Ascending aorta (tissue), 2 donors: ENCODE data around the gene PLA2G4E. TPM values are rescaled to one million over a fixed set of nuclear protein-coding genes. Genes with fewer than 3 reads are reported as not detected.

Source experiments
- DNase-seq, 2 donors: peaks; one replicate each; pipeline ENCODE4 v3.0.0-alpha.2; 2019; ENCODE audit warnings: low spot score in 2 of 2
- H3K27ac ChIP-seq, 2 donors: fragments of 200-600 bp; sonication (generic); one replicate each; pipeline ENCODE4 v1.5.1; 2016 to 2017; ENCODE audit warnings: mild to moderate bottlenecking in 1 of 2
- H3K27me3 ChIP-seq: fragments of 200-600 bp; sonication (generic); one replicate; pipeline ENCODE4 v1.5.1; 2017
- H3K36me3 ChIP-seq, 2 donors: fragments of 200-600 bp; sonication (generic); one replicate each; pipeline ENCODE4 v1.5.1; 2016
- H3K4me1 ChIP-seq, 2 donors: fragments of 200-600 bp; sonication (generic); one replicate each; pipeline ENCODE4 v1.5.1; 2016 to 2017; ENCODE audit warnings: mild to moderate bottlenecking in 1 of 2
- H3K4me3 ChIP-seq, 2 donors: fragments of 200-600 bp; sonication (generic); one replicate each; pipeline ENCODE4 v1.5.1; 2016 to 2017; ENCODE audit warnings: mild to moderate bottlenecking in 1 of 2
- H3K9me3 ChIP-seq, 2 donors: fragments of 200-600 bp; sonication (generic); one replicate each; pipeline ENCODE4 v1.5.1; 2016
- intact Hi-C: fragments of 100-400 bp; cut with DNase I; formaldehyde crosslinking; loops from one replicate; pipeline ENCODE4 v1.15.1; 2023
- total RNA-seq: library from RNA; depleted of rRNA; stranded (reverse); fragments of >200 nt; gene quantifications from one replicate; pipeline ENCODE4 v1.1.0, GENCODE V29; 2016
- TF ChIP-seq, protein P1 (sequence below), 3 experiments: fragments of 200-600 bp in 2 of 3; fragments of 450-650 bp in 1 of 3; sonication (generic) in 2 of 3; IDR thresholded peaks; one replicate each; pipeline ENCODE4 v1.5.1; 2016 to 2019; ENCODE audit warnings: antibody characterized with exemption in 3 of 3, mild to moderate bottlenecking in 1 of 3, moderate library complexity in 1 of 3

The PLA2G4E gene
- total RNA-seq, 1 donor from 2014 or later: not detected

- Histone ChIP-seq H3K9me3 (no peaks in the 10 kb centered on the region), H3K36me3 (no peaks in the 10 kb centered on the region), H3K27me3 (no peaks in the 10 kb centered on the region), H3K4me3 (no peak overlapping the region), H3K4me1 (peaks cover 0 to 11% of the 10 kb centered on the region in 2 donors), H3K27ac (no peak overlapping the region)
- TF ChIP-seq, protein P1, sequence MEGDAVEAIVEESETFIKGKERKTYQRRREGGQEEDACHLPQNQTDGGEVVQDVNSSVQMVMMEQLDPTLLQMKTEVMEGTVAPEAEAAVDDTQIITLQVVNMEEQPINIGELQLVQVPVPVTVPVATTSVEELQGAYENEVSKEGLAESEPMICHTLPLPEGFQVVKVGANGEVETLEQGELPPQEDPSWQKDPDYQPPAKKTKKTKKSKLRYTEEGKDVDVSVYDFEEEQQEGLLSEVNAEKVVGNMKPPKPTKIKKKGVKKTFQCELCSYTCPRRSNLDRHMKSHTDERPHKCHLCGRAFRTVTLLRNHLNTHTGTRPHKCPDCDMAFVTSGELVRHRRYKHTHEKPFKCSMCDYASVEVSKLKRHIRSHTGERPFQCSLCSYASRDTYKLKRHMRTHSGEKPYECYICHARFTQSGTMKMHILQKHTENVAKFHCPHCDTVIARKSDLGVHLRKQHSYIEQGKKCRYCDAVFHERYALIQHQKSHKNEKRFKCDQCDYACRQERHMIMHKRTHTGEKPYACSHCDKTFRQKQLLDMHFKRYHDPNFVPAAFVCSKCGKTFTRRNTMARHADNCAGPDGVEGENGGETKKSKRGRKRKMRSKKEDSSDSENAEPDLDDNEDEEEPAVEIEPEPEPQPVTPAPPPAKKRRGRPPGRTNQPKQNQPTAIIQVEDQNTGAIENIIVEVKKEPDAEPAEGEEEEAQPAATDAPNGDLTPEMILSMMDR (IDR thresholded peaks at IDR 0.05): no peak
- intact Hi-C loops: loop anchor here (5.0 kb wide), 2 partner anchors 57 to 202 kb away; partner anchors contain the start of gene MAPKBP1
- DNase-seq: no peak
Observed at GRCh38 chr15:41974041-41974440, 46.8 kb downstream of the PLA2G4E start.

DNA sequence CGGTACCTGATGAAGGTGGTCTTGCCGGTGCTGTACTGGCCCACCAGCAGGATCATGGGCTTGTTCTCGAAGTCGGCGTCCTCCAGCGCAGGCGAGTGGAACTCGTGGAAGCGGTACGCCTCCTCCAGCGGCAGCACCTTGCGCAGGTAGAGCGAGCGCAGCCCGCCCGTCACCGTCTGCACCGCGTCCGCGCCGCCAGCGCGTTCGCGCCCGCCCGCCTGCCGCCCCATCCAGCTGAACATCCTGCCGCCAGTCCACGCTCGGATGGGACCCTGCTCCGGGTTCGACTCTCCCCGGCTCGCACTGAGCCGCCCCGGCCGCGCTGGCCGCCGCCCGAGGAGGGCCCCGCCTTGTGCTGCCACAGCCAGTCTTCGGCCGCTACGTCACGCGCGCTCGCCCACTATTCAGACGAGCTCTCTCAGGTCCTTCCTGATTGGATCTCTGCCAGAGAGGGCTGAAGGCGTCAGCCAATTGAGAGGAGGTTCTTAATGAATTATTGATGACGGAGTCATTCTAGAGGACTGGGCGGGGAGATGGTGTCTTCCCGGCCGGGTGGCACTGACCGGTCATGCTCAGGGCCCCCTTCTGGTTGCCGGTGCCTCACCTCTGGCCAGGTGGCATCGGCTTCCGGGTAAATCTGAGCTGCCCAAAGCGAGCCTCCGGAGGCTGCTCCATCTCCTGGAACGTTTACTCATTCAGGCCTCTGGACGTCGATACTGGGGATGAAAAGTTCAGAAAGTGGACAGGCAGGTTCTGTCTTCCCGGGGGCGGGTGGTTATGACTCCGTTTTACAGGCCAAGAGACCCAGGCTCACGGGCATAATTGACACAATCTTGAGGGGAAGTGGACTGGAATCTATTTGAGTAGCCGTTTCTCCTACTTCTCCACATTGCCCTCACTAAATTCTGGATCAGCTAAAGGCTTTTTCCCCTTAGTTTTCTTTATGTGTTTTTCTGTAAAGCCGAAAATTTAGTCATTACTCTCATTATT, 48.3 kb downstream of the PLA2G4E start, which contains the start of gene EHD4:
Gene EHD4, minus strand, starts transcription at position 305 of the 990 bp plus-strand sequence. Its CDS starts 63 bp downstream, at position 242.
- H3K27me3 ChIP-seq: no peaks in the 10 kb centered on the region
- peaks cover 0 to 24% of the 10 kb centered on the region in 2 donors for H3K4me1 ChIP-seq
- TF ChIP-seq, protein P1 (IDR thresholded peaks at IDR 0.05): peak; percentile 42 to 56 (median 44)
- H3K36me3 ChIP-seq: no peaks in the 10 kb centered on the region
- H3K9me3 ChIP-seq: no peaks in the 10 kb centered on the region
- intact Hi-C loops: loop anchor here (1.0 to 5.0 kb wide), 5 partner anchors 39 to 200 kb away; partner anchors contain the start of genes JMJD7, MAPKBP1 and SPTBN5
- peak; percentile 98 to 100 for DNase-seq
- H3K4me3 ChIP-seq: peak within 1 kb of the TSS; percentile 96 to 99
- peak within 1 kb of the TSS; percentile 98 for H3K27ac ChIP-seq

GRCh38 chr15:41971895-41972252, 49.0 kb downstream of the PLA2G4E start:
- H3K36me3 ChIP-seq: no peaks in the 10 kb centered on the region
- no peaks in the 10 kb centered on the region for H3K9me3 ChIP-seq
- peak overlapping the region; percentile 96 to 99 for H3K4me3 ChIP-seq
- peak overlapping the region; percentile 98 for H3K27ac ChIP-seq
- no peaks in the 10 kb centered on the region for H3K27me3 ChIP-seq
- TF ChIP-seq, protein P1 (IDR thresholded peaks at IDR 0.05): no peak
- peaks cover 3 to 31% of the 10 kb centered on the region in 2 donors for H3K4me1 ChIP-seq
- intact Hi-C loops: loop anchor here (1.0 to 5.0 kb wide), 5 partner anchors 39 to 200 kb away; partner anchors contain the start of genes JMJD7, MAPKBP1 and SPTBN5
- DNase-seq: peak in 1 of 2 donors; percentile 67

DNA sequence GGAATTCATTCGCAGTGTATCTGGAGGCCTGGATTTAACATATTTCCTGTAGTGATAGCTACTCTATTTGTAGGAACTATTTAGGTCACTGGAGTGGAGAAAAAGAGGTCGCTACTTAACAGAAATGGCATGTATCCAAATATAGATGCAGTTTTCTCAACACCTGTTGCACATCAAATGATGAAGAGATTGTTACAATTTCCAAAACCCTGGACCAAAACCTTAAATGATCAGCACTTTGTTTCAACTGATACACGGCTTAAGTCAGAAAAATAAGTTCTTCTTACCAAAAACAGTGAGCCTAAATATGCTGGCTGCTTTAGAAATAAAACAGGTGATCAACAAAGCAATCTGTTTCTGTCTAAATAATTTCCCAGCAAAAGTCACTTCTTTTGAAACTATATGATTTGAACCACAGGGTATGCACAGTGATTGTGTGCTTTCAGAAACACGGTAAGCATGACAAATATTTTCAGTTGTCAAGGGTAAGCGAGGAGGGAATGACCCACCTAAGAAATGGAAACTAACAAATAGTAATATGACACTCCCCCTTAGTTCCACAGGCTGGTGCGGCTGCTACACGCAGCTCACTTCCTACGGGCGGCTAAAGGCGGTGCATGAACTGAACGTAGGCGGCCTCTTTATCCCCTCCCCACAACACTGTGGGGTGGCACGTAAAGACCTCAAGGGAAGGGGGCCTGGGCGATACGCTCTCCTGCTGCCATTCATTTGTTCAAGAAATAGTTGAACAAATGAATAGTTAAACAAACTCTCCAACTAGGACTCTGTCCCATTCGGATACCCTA, 49.5 kb downstream of the PLA2G4E start:
- TF ChIP-seq, protein P1 (IDR thresholded peaks at IDR 0.05): peak in 1 of 3 experiments; percentile 10
- peak overlapping the region; percentile 98 for H3K27ac ChIP-seq
- H3K4me1 ChIP-seq: peaks cover 6 to 37% of the 10 kb centered on the region in 2 donors
- peak in 1 of 2 donors; percentile 84 for DNase-seq
- H3K4me3 ChIP-seq: peak overlapping the region; percentile 96 to 99
- no peaks in the 10 kb centered on the region for H3K36me3 ChIP-seq
- no peaks in the 10 kb centered on the region for H3K27me3 ChIP-seq
- H3K9me3 ChIP-seq: no peaks in the 10 kb centered on the region
- intact Hi-C loops: loop anchor here (5.0 kb wide), 2 partner anchors 54 to 199 kb away; partner anchors contain the start of gene MAPKBP1

- intact Hi-C loops: loop anchor here (5.0 kb wide), 2 partner anchors 53 to 198 kb away; partner anchors contain the start of gene MAPKBP1
- H3K27ac ChIP-seq: peak overlapping the region; percentile 98
- peak overlapping the region; percentile 96 to 99 for H3K4me3 ChIP-seq
- H3K9me3 ChIP-seq: no peaks in the 10 kb centered on the region
- H3K27me3 ChIP-seq: no peaks in the 10 kb centered on the region
- TF ChIP-seq, protein P1 (IDR thresholded peaks at IDR 0.05): no peak
- peaks cover 9 to 43% of the 10 kb centered on the region in 2 donors for H3K4me1 ChIP-seq
- no peak for DNase-seq
- H3K36me3 ChIP-seq: no peaks in the 10 kb centered on the region
Observed at GRCh38 chr15:41970456-41970855, 50.4 kb downstream of the PLA2G4E start.
